ENCODE results near the gene DPH3. TPM values are rescaled to one million over a fixed set of nuclear protein-coding genes. Genes with fewer than 3 reads are reported as not detected.
A peak's percentile ranks its signal among the peaks of the same experiment; 100 is the strongest.
"Not testable (repeated sequence)": the region's sequence is repeated elsewhere in the genome, so short reads cannot be mapped to it uniquely, and the experiment has no call there.

The DPH3 gene
- 10 to 100 TPM; 16.7 to 33.7 (median 30.4) TPM for total RNA-seq

DNA sequence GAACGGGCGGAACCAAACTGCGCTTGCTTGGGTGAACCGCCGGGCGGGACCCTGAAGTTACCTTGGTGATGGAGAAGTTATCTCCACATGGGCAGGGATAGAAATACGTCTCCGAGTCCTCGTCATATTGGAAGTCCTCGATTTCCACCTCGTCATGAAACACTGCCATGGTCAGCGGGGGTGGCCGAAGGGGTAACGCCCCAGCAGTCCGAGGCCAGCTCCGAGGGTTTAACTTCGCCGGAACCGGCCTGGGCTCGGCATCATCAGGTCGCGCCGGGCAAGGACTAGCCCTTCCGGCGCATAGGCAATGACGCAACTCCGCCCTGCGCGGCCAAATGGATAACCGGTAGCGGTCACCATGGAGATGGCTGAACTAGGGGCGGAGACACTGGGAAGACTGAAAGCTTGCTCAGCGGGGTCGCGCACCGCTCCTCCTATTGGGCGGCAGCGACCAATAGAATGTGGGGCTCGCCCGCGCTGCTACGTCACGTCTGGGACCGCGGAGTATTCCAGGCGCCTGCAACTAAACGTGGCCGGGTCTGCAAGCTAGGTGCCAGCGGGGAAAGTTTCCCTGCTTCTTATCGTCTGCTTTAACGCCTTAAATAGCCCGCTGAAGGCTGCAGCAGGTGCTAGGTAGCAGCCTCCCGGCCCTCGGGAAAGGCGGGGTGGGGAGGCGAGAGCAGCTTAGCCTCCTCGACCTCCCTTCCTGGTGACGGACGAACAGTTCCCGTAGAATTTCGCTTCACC is at the start of gene DPH3, which contains the start of gene OXNAD1:
Gene DPH3, minus strand, starts transcription at position 236 of the 747 bp plus-strand sequence. Its CDS starts 67 bp downstream, at position 169.
Gene OXNAD1, plus strand, starts transcription at position 505 of the 747 bp plus-strand sequence. CDS start 5,741 bp downstream, outside the sequence.
- DNase-seq (ENCODE audit: low spot score) = peak; percentile 98
- peak; percentile 99 for ATAC-seq (ENCODE audit: low FRiP score)
- TF ChIP-seq, protein P1, sequence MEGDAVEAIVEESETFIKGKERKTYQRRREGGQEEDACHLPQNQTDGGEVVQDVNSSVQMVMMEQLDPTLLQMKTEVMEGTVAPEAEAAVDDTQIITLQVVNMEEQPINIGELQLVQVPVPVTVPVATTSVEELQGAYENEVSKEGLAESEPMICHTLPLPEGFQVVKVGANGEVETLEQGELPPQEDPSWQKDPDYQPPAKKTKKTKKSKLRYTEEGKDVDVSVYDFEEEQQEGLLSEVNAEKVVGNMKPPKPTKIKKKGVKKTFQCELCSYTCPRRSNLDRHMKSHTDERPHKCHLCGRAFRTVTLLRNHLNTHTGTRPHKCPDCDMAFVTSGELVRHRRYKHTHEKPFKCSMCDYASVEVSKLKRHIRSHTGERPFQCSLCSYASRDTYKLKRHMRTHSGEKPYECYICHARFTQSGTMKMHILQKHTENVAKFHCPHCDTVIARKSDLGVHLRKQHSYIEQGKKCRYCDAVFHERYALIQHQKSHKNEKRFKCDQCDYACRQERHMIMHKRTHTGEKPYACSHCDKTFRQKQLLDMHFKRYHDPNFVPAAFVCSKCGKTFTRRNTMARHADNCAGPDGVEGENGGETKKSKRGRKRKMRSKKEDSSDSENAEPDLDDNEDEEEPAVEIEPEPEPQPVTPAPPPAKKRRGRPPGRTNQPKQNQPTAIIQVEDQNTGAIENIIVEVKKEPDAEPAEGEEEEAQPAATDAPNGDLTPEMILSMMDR (IDR thresholded peaks at IDR 0.05) = no peak

DNA sequence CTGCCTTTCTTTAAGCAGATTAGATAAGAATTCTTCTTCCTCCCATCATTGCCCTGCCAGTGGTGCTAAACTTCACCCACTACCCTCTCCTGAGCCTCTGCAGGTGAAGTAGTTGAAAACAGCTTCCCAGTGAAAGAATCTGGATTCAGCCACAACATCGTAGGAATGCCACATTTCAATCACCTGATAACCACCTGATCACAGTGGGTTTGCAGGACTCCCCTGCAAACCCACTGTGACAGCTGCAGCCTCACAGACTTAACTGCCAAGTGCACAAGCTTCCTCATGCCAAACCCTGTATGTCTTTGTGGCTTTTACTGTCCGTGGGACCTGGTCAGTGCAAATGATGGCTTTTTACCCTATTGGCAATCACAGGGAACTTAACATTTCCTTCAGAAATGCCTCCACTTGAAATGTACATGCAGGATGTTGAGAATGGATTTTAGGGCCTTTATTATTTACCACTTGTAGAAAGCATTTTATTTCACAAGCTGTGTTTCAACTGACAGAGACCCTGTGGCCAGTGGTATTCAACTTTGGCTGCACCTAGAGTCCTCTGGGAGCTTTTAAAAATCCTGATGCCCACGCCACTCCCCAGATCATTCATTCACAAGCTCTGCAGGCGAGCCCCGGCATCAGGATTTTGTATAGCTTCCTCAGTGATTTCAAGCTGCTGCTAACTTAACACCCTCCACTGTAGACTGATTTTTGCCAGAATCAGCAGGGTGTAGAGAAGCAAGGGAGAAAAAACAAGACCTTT is 49.3 kb upstream of the DPH3 start:
- no peak for DNase-seq (ENCODE audit: low spot score)
- ATAC-seq (ENCODE audit: low FRiP score) = no peak
- TF ChIP-seq, protein P1 (IDR thresholded peaks at IDR 0.05) = no peak

- DNase-seq (ENCODE audit: low spot score) (no peak), ATAC-seq (ENCODE audit: low FRiP score) (peak; percentile 68)
- TF ChIP-seq, protein P1 (IDR thresholded peaks at IDR 0.05) = no peak
Measured at GRCh38 chr3:16311960-16312451, 47.3 kb upstream of the DPH3 start.

GRCh38 chr3:16310486-16310885 is 45.7 kb upstream of the DPH3 start:
- not testable (repeated sequence) for DNase-seq (ENCODE audit: low spot score); ATAC-seq (ENCODE audit: low FRiP score)

DNA sequence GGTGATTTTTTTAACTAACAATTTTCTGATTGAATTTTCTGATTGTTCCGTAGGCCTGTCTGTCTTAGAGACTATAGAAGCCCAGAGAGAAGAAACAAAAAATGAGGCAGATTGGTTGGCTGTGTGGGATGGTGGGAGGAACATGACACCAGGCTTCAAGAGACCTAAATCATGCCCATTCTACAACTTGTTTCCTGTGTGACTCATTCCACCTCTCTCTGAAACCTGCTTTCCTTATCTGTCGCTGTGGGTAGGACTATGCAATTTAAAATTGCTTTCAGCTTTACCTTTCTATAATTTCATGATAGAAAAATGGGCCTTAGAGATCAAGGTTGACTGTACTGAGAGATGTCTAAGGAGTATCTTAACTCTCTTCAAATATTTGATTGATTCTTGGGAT is 44.8 kb upstream of the DPH3 start:
- DNase-seq (ENCODE audit: low spot score) (no peak), ATAC-seq (ENCODE audit: low FRiP score) (peak; percentile 64)
- TF ChIP-seq, protein P1 (IDR thresholded peaks at IDR 0.05) = no peak

DNA sequence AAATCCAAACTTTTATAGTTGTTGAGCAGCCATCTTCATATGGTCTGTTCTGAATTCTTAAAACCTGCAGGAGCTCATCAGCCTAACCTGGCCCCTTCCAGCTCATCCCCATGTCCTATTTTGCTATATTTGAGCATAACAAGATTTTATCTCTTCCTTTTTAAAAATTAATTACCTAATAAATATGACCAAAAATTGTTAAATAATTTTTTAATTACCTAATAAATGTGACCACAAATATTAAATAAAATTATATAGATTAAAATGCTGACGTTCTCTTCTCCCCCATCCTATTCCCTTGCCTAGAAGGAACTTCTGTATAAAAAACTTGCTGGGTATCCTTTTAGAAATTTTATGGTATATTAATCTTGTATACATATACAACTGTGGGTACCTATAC is 44.0 kb upstream of the DPH3 start:
- DNase-seq (ENCODE audit: low spot score) (no peak), ATAC-seq (ENCODE audit: low FRiP score) (no peak)
- TF ChIP-seq, protein P1 (IDR thresholded peaks at IDR 0.05) = no peak

DNA sequence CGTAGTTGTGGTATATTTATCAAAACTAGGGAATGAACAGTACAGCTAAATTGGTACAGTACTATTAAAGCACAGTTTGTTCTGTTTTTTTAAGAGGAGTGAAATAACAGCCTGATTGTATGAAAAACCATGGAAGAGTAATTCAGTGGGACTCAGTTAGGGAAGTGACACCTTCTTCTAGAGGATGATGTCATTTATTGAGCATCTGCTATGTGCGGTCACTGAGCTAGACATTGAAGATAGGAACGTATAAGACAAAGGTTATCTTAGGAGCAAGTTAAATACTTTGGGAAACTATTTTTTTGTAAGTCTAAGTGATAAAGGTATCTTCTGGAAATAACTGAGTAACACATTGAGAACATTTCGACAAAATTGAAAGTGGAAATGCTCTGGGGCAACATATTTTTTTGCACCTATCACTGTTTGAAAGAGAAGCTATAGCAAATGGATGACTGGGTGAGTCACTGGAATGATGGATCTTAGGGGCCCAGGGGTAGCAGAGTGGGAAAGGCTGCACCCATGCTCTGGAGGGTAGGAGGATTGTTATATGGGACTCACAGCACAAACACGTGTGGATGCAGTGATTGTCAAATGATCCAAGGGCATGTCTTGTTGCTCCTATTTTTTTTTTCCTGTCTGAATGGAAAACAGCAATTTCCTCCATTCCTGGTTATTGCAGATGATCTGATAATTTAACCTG is 43.2 kb upstream of the DPH3 start:
- TF ChIP-seq, protein P1 (IDR thresholded peaks at IDR 0.05) = no peak
- ATAC-seq (ENCODE audit: low FRiP score) (no peak), DNase-seq (ENCODE audit: low spot score) (no peak)
